Measurements from ENCODE around the gene ZMYND11.

Gene ZMYND11

GRCh38 chr10:191703-192518 lies 56.7 kb downstream of the ZMYND11 start:
- no peak for DNase-seq (ENCODE audit: low read depth in 2 of 2, low spot score in 1 of 2)

GRCh38 chr10:194281-194680 lies 59.0 kb downstream of the ZMYND11 start:
- DNase-seq (ENCODE audit: low read depth in 2 of 2, low spot score in 1 of 2): no peak

- no peak for DNase-seq (ENCODE audit: low read depth in 2 of 2, low spot score in 1 of 2)
These were observed 65.2 kb downstream of the ZMYND11 start for GRCh38 chr10:200405-200804.

- DNase-seq (ENCODE audit: low read depth in 2 of 2, low spot score in 1 of 2): no peak
These were observed 66.1 kb downstream of the ZMYND11 start for GRCh38 chr10:201328-201771.

- DNase-seq (ENCODE audit: low read depth in 2 of 2, low spot score in 1 of 2): no peak
These were observed 73.4 kb downstream of the ZMYND11 start for GRCh38 chr10:208616-209015.

GRCh38 chr10:209357-209756 lies 74.1 kb downstream of the ZMYND11 start:
- DNase-seq (ENCODE audit: low read depth in 2 of 2, low spot score in 1 of 2): no peak

GRCh38 chr10:210297-210696 lies 75.0 kb downstream of the ZMYND11 start:
- DNase-seq (ENCODE audit: low read depth in 2 of 2, low spot score in 1 of 2): no peak

GRCh38 chr10:215444-215843 lies 80.2 kb downstream of the ZMYND11 start:
- no peak for DNase-seq (ENCODE audit: low read depth in 2 of 2, low spot score in 1 of 2)

GRCh38 chr10:218798-219197 lies 83.5 kb downstream of the ZMYND11 start:
- no peak for DNase-seq (ENCODE audit: low read depth in 2 of 2, low spot score in 1 of 2)

GRCh38 chr10:219731-220472 lies 84.6 kb downstream of the ZMYND11 start:
- no peak for DNase-seq (ENCODE audit: low read depth in 2 of 2, low spot score in 1 of 2)

- DNase-seq (ENCODE audit: low read depth in 2 of 2, low spot score in 1 of 2): no peak
These were observed 89.3 kb downstream of the ZMYND11 start for GRCh38 chr10:224571-224970.

GRCh38 chr10:226018-226417 lies 90.8 kb downstream of the ZMYND11 start:
- no peak for DNase-seq (ENCODE audit: low read depth in 2 of 2, low spot score in 1 of 2)

GRCh38 chr10:227014-227413 lies 91.8 kb downstream of the ZMYND11 start:
- no peak for DNase-seq (ENCODE audit: low read depth in 2 of 2, low spot score in 1 of 2)

GRCh38 chr10:228366-228765 lies 93.1 kb downstream of the ZMYND11 start:
- no peak for DNase-seq (ENCODE audit: low read depth in 2 of 2, low spot score in 1 of 2)

GRCh38 chr10:230758-231157 lies 95.5 kb downstream of the ZMYND11 start:
- no peak for DNase-seq (ENCODE audit: low read depth in 2 of 2, low spot score in 1 of 2)

GRCh38 chr10:232061-232460 lies 96.8 kb downstream of the ZMYND11 start:
- DNase-seq (ENCODE audit: low read depth in 2 of 2, low spot score in 1 of 2): no peak

GRCh38 chr10:232878-233277 lies 97.6 kb downstream of the ZMYND11 start:
- no peak for DNase-seq (ENCODE audit: low read depth in 2 of 2, low spot score in 1 of 2)

GRCh38 chr10:234708-235406 lies 99.6 kb downstream of the ZMYND11 start:
- DNase-seq (ENCODE audit: low read depth in 2 of 2, low spot score in 1 of 2): no peak

- no peak for DNase-seq (ENCODE audit: low read depth in 2 of 2, low spot score in 1 of 2)
These were observed 100.7 kb downstream of the ZMYND11 start for GRCh38 chr10:235915-236314.

GRCh38 chr10:239109-239508 lies 103.9 kb downstream of the ZMYND11 start:
- no peak for DNase-seq (ENCODE audit: low read depth in 2 of 2, low spot score in 1 of 2)

- no peak for DNase-seq (ENCODE audit: low read depth in 2 of 2, low spot score in 1 of 2)
These were observed 106.2 kb downstream of the ZMYND11 start for GRCh38 chr10:241451-241850.
